ENCODE results near the gene PCDHB7.
"Not testable (repeated sequence)": the region's sequence is repeated elsewhere in the genome, so short reads cannot be mapped to it uniquely, and the experiment has no call there.

Gene PCDHB7

GRCh38 chr5:141213656-141214339, 41.4 kb downstream of the PCDHB7 start, which contains the start of gene PCDHB13:
PCDHB13 (plus strand) TSS chr5:141213919; CDS start chr5:141214124, 205 bp downstream.
- peak; percentile 31 for DNase-seq (ENCODE audit: low read depth, low spot score)
- not testable (repeated sequence) for H3K4me3 ChIP-seq (ENCODE audit: low read length)

DNA sequence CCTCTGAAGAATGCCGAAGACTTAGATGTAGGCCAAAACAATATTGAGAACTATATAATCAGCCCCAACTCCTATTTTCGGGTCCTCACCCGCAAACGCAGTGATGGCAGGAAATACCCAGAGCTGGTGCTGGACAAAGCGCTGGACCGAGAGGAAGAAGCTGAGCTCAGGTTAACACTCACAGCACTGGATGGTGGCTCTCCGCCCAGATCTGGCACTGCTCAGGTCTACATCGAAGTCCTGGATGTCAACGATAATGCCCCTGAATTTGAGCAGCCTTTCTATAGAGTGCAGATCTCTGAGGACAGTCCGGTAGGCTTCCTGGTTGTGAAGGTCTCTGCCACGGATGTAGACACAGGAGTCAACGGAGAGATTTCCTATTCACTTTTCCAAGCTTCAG, 42.1 kb downstream of the PCDHB7 start:
- not testable (repeated sequence) for DNase-seq (ENCODE audit: low read depth, low spot score); H3K4me3 ChIP-seq (ENCODE audit: low read length)

- DNase-seq (ENCODE audit: low read depth, low spot score); H3K4me3 ChIP-seq (ENCODE audit: low read length): not testable (repeated sequence)
These were observed 43.1 kb downstream of the PCDHB7 start for GRCh38 chr5:141215504-141215903.

DNA sequence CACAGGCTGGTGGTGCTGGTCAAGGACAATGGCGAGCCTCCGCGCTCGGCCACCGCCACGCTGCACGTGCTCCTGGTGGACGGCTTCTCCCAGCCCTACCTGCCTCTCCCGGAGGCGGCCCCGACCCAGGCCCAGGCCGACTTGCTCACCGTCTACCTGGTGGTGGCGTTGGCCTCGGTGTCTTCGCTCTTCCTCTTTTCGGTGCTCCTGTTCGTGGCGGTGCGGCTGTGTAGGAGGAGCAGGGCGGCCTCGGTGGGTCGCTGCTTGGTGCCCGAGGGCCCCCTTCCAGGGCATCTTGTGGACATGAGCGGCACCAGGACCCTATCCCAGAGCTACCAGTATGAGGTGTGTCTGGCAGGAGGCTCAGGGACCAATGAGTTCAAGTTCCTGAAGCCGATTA, 43.6 kb downstream of the PCDHB7 start:
- not testable (repeated sequence) for DNase-seq (ENCODE audit: low read depth, low spot score); H3K4me3 ChIP-seq (ENCODE audit: low read length)

GRCh38 chr5:141223112-141223783, 50.8 kb downstream of the PCDHB7 start, which contains the start of gene PCDHB14:
PCDHB14 (plus strand) TSS chr5:141223343; CDS start chr5:141223506, 163 bp downstream.
- peak; percentile 51 for DNase-seq (ENCODE audit: low read depth, low spot score)
- H3K4me3 ChIP-seq (ENCODE audit: low read length): peak within 1 kb of the TSS; percentile 33

DNA sequence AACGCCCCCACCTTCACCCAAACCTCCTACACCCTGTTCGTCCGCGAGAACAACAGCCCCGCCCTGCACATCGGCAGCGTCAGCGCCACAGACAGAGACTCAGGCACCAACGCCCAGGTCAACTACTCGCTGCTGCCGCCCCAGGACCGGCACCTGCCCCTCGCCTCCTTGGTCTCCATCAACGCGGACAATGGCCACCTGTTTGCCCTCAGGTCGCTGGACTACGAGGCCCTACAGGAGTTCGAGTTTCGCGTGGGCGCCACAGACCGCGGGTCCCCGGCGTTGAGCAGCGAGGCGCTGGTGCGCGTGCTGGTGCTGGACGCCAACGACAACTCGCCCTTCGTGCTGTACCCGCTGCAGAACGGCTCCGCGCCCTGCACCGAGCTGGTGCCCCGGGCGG, 52.4 kb downstream of the PCDHB7 start:
- not testable (repeated sequence) for H3K4me3 ChIP-seq (ENCODE audit: low read length); DNase-seq (ENCODE audit: low read depth, low spot score)

DNA sequence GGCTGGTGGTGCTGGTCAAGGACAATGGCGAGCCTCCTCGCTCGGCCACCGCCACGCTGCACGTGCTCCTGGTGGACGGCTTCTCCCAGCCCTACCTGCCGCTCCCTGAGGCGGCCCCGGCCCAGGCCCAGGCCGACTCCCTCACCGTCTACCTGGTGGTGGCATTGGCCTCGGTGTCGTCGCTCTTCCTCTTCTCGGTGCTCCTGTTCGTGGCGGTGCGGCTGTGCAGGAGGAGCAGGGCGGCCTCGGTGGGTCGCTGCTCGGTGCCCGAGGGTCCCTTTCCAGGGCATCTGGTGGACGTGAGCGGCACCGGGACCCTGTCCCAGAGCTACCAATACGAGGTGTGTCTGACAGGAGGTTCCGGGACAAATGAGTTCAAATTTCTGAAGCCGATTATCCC, 53.0 kb downstream of the PCDHB7 start:
- not testable (repeated sequence) for DNase-seq (ENCODE audit: low read depth, low spot score); H3K4me3 ChIP-seq (ENCODE audit: low read length)

Measured in Jurkat, Clone E6-1 (cell line).